Endothelial cell of umbilical vein (primary cell): ENCODE measurements around the gene GLRA2. TPM values are rescaled to one million over a fixed set of nuclear protein-coding genes. Genes with fewer than 3 reads are reported as not detected.

ENCODE experiments used
- BruUV-seq: library from RNA; stranded (reverse); fragments of 400-500 nt; replicated peaks from 2 replicates; lab custom pipeline; 2021; lab: Mats Ljungman, UMichigan
- CTCF ChIA-PET: fragments of 300-600, 350-600 bp; sonication (Branson Sonifier 250); formaldehyde crosslinking; loops from one replicate; lab custom pipeline; 2021; ENCODE audit warnings: antibody characterized with exemption, inconsistent platforms; lab: Charles Lee
- POLR2A ChIA-PET: fragments of 300-600, 350-600 bp; sonication (Branson Sonifier 250); formaldehyde crosslinking; loops from one replicate; lab custom pipeline; 2021; ENCODE audit warnings: antibody characterized with exemption, inconsistent platforms; lab: Charles Lee
- DNase-seq: peaks from one replicate; pipeline ENCODE4 v3.0.0-alpha.2; 2011; ENCODE audit warnings: low read depth, low spot score
- FAIRE-seq: peaks from 2 replicates; lab custom pipeline; 2011; peaks lifted over from hg19 to GRCh38; lab: Jason Lieb, UNC
- H2AFZ ChIP-seq: 2 replicates; pipeline ENCODE4 v1.6.0; 2012; ENCODE audit warnings: low read depth, low read length, control low read depth, inconsistent platforms
- H3K27ac ChIP-seq: 2 replicates; pipeline ENCODE4 v1.5.1; 2011; ENCODE audit warnings: low read depth, mild to moderate bottlenecking, control low read depth, low read length, moderate library complexity; ENCODE audit not compliant: insufficient read depth
- H3K27me3 ChIP-seq, 2 experiments: 2 replicates each; pipeline versions ENCODE4 v1.6.0 to v1.6.1; 2011; ENCODE audit warnings: low read length in 2 of 2, mixed read lengths in 1 of 2; ENCODE audit not compliant: control insufficient read depth in 2 of 2, insufficient read depth in 2 of 2
- H3K36me3 ChIP-seq, 2 experiments: 2 replicates in 1 of 2; 3 replicates in 1 of 2; pipeline ENCODE4 v1.5.1; 2011; ENCODE audit warnings: low read length in 2 of 2, mild to moderate bottlenecking in 1 of 2, moderate library complexity in 1 of 2; ENCODE audit not compliant: control insufficient read depth in 2 of 2, insufficient read depth in 2 of 2; ENCODE audit errors: extremely low read depth in 1 of 2
- H3K4me1 ChIP-seq: 3 replicates; pipeline ENCODE4 v1.5.1; 2011; ENCODE audit warnings: mild to moderate bottlenecking, low read length; ENCODE audit not compliant: control insufficient read depth, insufficient read depth; ENCODE audit errors: extremely low read depth
- H3K4me2 ChIP-seq: 2 replicates; pipeline ENCODE4 v1.6.1; 2011; ENCODE audit warnings: low read length, control low read depth, mixed read lengths; ENCODE audit not compliant: insufficient read depth
- H3K4me3 ChIP-seq, 3 experiments: fragments of 200-600 bp in 1 of 3; sonication (generic), shearing (Covaris generic) in 1 of 3; replicated peaks in 1 of 3; 2 replicates each; pipeline ENCODE4 v1.5.1; 2011 to 2016; ENCODE audit warnings: control low read depth in 3 of 3, low read length in 3 of 3, mild to moderate bottlenecking in 2 of 3, inconsistent platforms in 1 of 3, low read depth in 1 of 3, moderate library complexity in 1 of 3; ENCODE audit not compliant: insufficient read depth in 1 of 3
- H3K79me2 ChIP-seq: 2 replicates; pipeline ENCODE4 v1.6.0; 2012; ENCODE audit warnings: low read length, inconsistent platforms; ENCODE audit not compliant: control insufficient read depth, insufficient read depth
- H3K9ac ChIP-seq: replicated peaks from 2 replicates; pipeline ENCODE3; 2011; ENCODE audit warnings: low read length, control low read depth; ENCODE audit not compliant: insufficient read depth; ENCODE audit errors: extremely low read depth
- H3K9me1 ChIP-seq: replicated peaks from 3 replicates; pipeline ENCODE4 v1.6.0; 2011; ENCODE audit warnings: mild to moderate bottlenecking, low read length; ENCODE audit not compliant: control insufficient read depth, insufficient read depth; ENCODE audit errors: extremely low read depth
- H3K9me3 ChIP-seq: replicated peaks from 2 replicates; pipeline ENCODE4 v1.5.1; 2012; ENCODE audit warnings: low read length, inconsistent platforms; ENCODE audit not compliant: control insufficient read depth, insufficient read depth
- H4K20me1 ChIP-seq: replicated peaks from 2 replicates; pipeline ENCODE3; 2011; ENCODE audit warnings: mild to moderate bottlenecking, low read length; ENCODE audit not compliant: control insufficient read depth, insufficient read depth; ENCODE audit errors: extremely low read depth
- CTCF ChIP-seq, 2 donors: IDR thresholded peaks; 1 replicate in 1 of 2; 2 replicates in 1 of 2; pipeline ENCODE4 v1.5.1; 2011; ENCODE audit warnings: low read length in 2 of 2, mild to moderate bottlenecking in 2 of 2, moderate library complexity in 2 of 2, control low read depth in 1 of 2, inconsistent platforms in 1 of 2, low read depth in 1 of 2; ENCODE audit not compliant: insufficient read depth in 1 of 2; ENCODE audit errors: extremely low read depth in 1 of 2
- EZH2 ChIP-seq: IDR thresholded peaks from 2 replicates; pipeline ENCODE4 v1.6.1; 2012; ENCODE audit warnings: borderline replicate concordance, low read depth, mild to moderate bottlenecking, moderate library complexity, low read length, inconsistent platforms; ENCODE audit not compliant: severe bottlenecking
- FOS ChIP-seq: IDR thresholded peaks from 2 replicates; pipeline ENCODE4 v1.6.1; 2011; ENCODE audit warnings: mild to moderate bottlenecking, low read length, moderate library complexity, borderline replicate concordance; ENCODE audit not compliant: insufficient read depth
- GATA2 ChIP-seq: IDR thresholded peaks from 2 replicates; pipeline ENCODE4 v1.7.0; 2011; ENCODE audit warnings: low read depth, mild to moderate bottlenecking, moderate library complexity, mixed read lengths, low read length; ENCODE audit not compliant: insufficient read length, insufficient read depth
- JUN ChIP-seq: IDR thresholded peaks from 2 replicates; pipeline ENCODE4 v1.6.1; 2011; ENCODE audit warnings: borderline replicate concordance, low read depth; ENCODE audit not compliant: insufficient read length, insufficient read depth
- MAX ChIP-seq: IDR thresholded peaks from 2 replicates; pipeline ENCODE4 v1.6.1; 2011; ENCODE audit not compliant: insufficient read depth, insufficient read length
- MYC ChIP-seq: IDR thresholded peaks from one replicate; pipeline ENCODE4 v1.6.1; 2011; ENCODE audit warnings: mild to moderate bottlenecking, low read depth, low read length
- POLR2A ChIP-seq: IDR thresholded peaks from 2 replicates; pipeline ENCODE4 v1.6.1; 2012; ENCODE audit warnings: low read depth, mild to moderate bottlenecking, control low read depth, low read length
- POLR2AphosphoS5 ChIP-seq: IDR thresholded peaks from 2 replicates; pipeline ENCODE4 v1.6.1; 2012; ENCODE audit warnings: low read depth, mild to moderate bottlenecking, control low read depth, low read length, moderate library complexity; ENCODE audit not compliant: insufficient read depth
- dilution Hi-C: fragments of 300-500 bp; cut with MboI; formaldehyde crosslinking; loops from one replicate; pipeline ENCODE4 v1.15.0; 2019; ENCODE audit warnings: low sequenced_read_pairs; ENCODE audit not compliant: extremely low pct_ligation_motif_present
- intact Hi-C: fragments of 100-400 bp; cut with micrococcal nuclease; formaldehyde crosslinking; loops from one replicate; pipeline ENCODE4 v1.10.0; 2022
- polyA plus RNA-seq, 4 experiments: library from polyadenylated mRNA; depleted of rRNA in 3 of 4; stranded (reverse) in 3 of 4; unstranded in 1 of 4; fragments of >200 nt; gene quantifications; 2 replicates each; pipeline versions ENCODE4 v1.2.1 to v1.2.3, GENCODE V29; 2011 to 2012; ENCODE audit warnings: missing spikeins in 1 of 4
- total RNA-seq: library from RNA; stranded (reverse); gene quantifications from 2 replicates; pipeline ENCODE4 v1.2.3, GENCODE V29; 2021

The GLRA2 gene
- total and polyA plus RNA-seq, 2 donors (not counting 3 experiments of a cell fraction or from before 2014, with no cell fraction given), result not detected

- H3K4me2 ChIP-seq, result no peak overlapping the region
- no peak overlapping the region for H3K27ac ChIP-seq
- H3K36me3 ChIP-seq, result no peaks in the 10 kb centered on the region
- H3K4me1 ChIP-seq, result peaks cover 6% of the 10 kb centered on the region
- DNase-seq (no peak), FAIRE-seq (no peak)
- H3K9me1 ChIP-seq, result no peaks in the 10 kb centered on the region
- intact Hi-C loops (no loop called here), dilution Hi-C loops (no loop called here)
- BruUV-seq, result no TSS peak
- ChIA-PET POLR2A (no interaction called here), CTCF (no interaction called here)
- TF ChIP-seq CTCF (IDR thresholded peaks at IDR 0.05; ENCODE audit: extremely low read depth in 1 of 2, insufficient read depth in 1 of 2, low read depth in 1 of 2, low read length in 2 of 2) (no peak), FOS (no peak), MYC (no peak), POLR2AphosphoS5 (no peak), EZH2 (no peak), MAX (no peak), GATA2 (no peak), POLR2A (no peak), JUN (no peak)
- H4K20me1 ChIP-seq, result no peaks in the 10 kb centered on the region
- no peaks in the 10 kb centered on the region for H3K27me3 ChIP-seq
- H3K79me2 ChIP-seq, result no peaks in the 10 kb centered on the region
- H3K4me3 ChIP-seq, result no peak overlapping the region
- H3K9me3 ChIP-seq, result no peaks in the 10 kb centered on the region
- H2AFZ ChIP-seq, result no peak overlapping the region
- no peak overlapping the region for H3K9ac ChIP-seq
Observed at GRCh38 chrX:14670819-14671218, 141.5 kb downstream of the GLRA2 start.
